OCI-LY1 (cell line): ENCODE results near the gene KLHL29.

ENCODE experiments used
- H2AFZ ChIP-seq: fragments of 200-600 bp; sonication (generic), shearing (Covaris generic); 2 replicates; pipeline ENCODE4 v1.6.0; 2014; ENCODE audit warnings: antibody characterized with exemption, mild to moderate bottlenecking, low read length
- H3F3A ChIP-seq: fragments of 200-600 bp; sonication (generic), shearing (Covaris generic); 2 replicates; pipeline ENCODE4 v1.6.0; 2014; ENCODE audit warnings: mild to moderate bottlenecking, antibody characterized with exemption, low read length, moderate library complexity; ENCODE audit not compliant: insufficient read depth
- H3K27ac ChIP-seq: fragments of 200-600 bp; sonication (generic); 2 replicates; pipeline ENCODE4 v1.5.1; 2014; ENCODE audit warnings: low read length, mixed run types, mild to moderate bottlenecking, low read depth; ENCODE audit not compliant: poor library complexity, severe bottlenecking
- H3K27me3 ChIP-seq: fragments of 200-600 bp; sonication (generic); 2 replicates; pipeline ENCODE4 v1.6.0; 2014; ENCODE audit warnings: antibody characterized with exemption, mild to moderate bottlenecking, low read length, moderate library complexity; ENCODE audit not compliant: insufficient read depth
- H3K36me3 ChIP-seq: fragments of 200-600 bp; sonication (generic); 2 replicates; pipeline ENCODE4 v1.6.1; 2014; ENCODE audit warnings: mild to moderate bottlenecking, antibody characterized with exemption, low read length, moderate library complexity, mixed read lengths; ENCODE audit not compliant: insufficient read depth
- H3K4me1 ChIP-seq: fragments of 200-600 bp; sonication (generic); 2 replicates; pipeline ENCODE4 v1.5.1; 2014; ENCODE audit warnings: mild to moderate bottlenecking, low read length, moderate library complexity; ENCODE audit not compliant: insufficient read depth, severe bottlenecking
- H3K4me2 ChIP-seq: fragments of 200-600 bp; sonication (generic), shearing (Covaris generic); 2 replicates; pipeline ENCODE4 v1.6.1; 2014; ENCODE audit warnings: low read length
- H3K4me3 ChIP-seq: fragments of 200-600 bp; sonication (generic); 2 replicates; pipeline ENCODE4 v1.5.1; 2014; ENCODE audit warnings: low read length, low read depth, mild to moderate bottlenecking, mixed read lengths; ENCODE audit not compliant: poor library complexity, severe bottlenecking
- H3K79me2 ChIP-seq: fragments of 200-600 bp; shearing (Covaris generic); 2 replicates; pipeline ENCODE4 v1.6.1; 2016; ENCODE audit warnings: mixed run types, low read length, mixed read lengths; ENCODE audit not compliant: insufficient read depth
- H3K9ac ChIP-seq: fragments of 200-600 bp; sonication (generic), shearing (Covaris generic); 2 replicates; pipeline ENCODE4 v1.6.1; 2014; ENCODE audit warnings: mild to moderate bottlenecking, low read length, mixed read lengths
- H3K9me2 ChIP-seq: fragments of 200-600 bp; sonication (generic), shearing (Covaris generic); 2 replicates; pipeline ENCODE4 v1.6.1; 2014; ENCODE audit warnings: low read depth, mild to moderate bottlenecking, low read length, mixed read lengths
- H3K9me3 ChIP-seq: fragments of 200-600 bp; shearing (Covaris generic); 2 replicates; pipeline ENCODE4 v1.6.1; 2014; ENCODE audit warnings: low read length, mixed read lengths
- H4K20me1 ChIP-seq: fragments of 200-600 bp; sonication (generic), shearing (Covaris generic); 2 replicates; pipeline ENCODE4 v1.6.0; 2016; ENCODE audit warnings: mild to moderate bottlenecking, low read length; ENCODE audit not compliant: insufficient read depth
- CTCF ChIP-seq: fragments of 200-600 bp; sonication (generic), shearing (Covaris generic); IDR thresholded peaks from 2 replicates; pipeline ENCODE4 v1.5.1; 2017; ENCODE audit warnings: mild to moderate bottlenecking, antibody characterized with exemption, low read length, moderate library complexity, mixed read lengths
- EZH2 ChIP-seq: fragments of 200-600 bp; sonication (generic), shearing (Covaris generic); IDR thresholded peaks from 2 replicates; pipeline ENCODE4 v1.8.0; 2017; ENCODE audit warnings: borderline replicate concordance, mixed run types, mild to moderate bottlenecking, antibody characterized with exemption, low read length, moderate library complexity, mixed read lengths

Gene KLHL29

DNA sequence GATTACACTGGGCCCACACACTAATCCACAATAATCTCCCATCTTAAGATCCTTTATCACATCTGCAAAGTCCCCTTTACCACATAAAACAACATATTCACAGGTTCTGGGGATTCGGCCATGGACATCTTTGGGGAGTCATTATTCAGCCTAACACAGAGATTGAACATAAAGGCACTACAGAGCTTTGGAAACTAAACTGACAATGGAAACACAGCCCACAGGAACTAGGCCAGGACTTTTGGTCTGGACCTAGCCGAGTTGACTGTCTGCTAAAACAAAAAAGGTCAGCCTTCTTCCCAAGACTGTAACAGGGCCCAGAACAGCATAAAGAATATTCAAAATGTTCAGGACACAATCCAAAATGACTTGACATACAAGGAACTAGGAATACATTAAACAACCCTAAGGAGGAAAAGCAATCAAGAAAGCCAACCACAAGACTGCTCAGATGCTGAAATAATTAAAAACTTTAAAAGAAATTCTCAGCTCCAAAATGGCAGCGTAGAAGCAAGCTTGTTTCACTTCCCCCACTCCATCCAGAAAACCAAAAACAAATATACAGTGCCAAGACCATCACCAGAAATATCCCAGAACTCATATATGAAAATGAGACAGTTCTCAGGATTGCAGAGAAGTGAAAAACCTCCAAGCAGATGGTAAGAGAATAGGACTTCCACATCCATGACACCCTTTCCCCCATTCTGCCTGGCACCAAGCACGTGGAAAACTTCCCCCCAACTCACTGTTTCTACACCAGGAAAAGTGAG lies 334.1 kb downstream of the KLHL29 start:
- H3K4me2 ChIP-seq, result no peak overlapping the region
- H3K9ac ChIP-seq, result no peak overlapping the region
- no peak overlapping the region for H2AFZ ChIP-seq
- no peaks in the 10 kb centered on the region for H4K20me1 ChIP-seq
- H3K27ac ChIP-seq, result no peak overlapping the region
- H3K9me3 ChIP-seq, result peaks cover 6% of the 10 kb centered on the region; the same call in 1 of the 2 replicates
- no peaks in the 10 kb centered on the region for H3K4me1 ChIP-seq
- no peaks in the 10 kb centered on the region for H3F3A ChIP-seq
- no peaks in the 10 kb centered on the region; the same call in 1 of the 2 replicates for H3K36me3 ChIP-seq
- no peaks in the 10 kb centered on the region for H3K79me2 ChIP-seq
- no peak overlapping the region for H3K4me3 ChIP-seq
- H3K9me2 ChIP-seq, result no peaks in the 10 kb centered on the region
- TF ChIP-seq CTCF, result no peak
- TF ChIP-seq EZH2, result no peak
- no peaks in the 10 kb centered on the region for H3K27me3 ChIP-seq

DNA sequence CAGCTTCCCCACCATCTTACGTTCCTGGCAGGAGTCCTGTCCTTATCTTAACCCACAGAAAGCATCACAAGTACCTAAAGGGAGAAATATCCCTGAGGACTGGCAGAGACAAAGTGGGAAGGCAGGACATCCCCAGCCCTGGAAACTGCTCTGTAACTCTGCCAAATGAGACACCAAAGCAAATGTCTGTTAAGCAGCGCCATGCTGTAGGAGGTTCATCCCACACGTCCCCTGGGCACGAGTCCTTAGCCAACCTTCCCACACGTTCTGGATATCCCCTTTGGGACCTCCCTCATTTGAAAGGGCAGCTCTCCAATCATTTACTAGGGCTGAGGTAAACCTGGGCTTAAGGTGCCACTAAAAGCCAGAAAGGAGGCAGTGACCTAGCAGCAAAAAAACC lies 334.7 kb downstream of the KLHL29 start:
- TF ChIP-seq CTCF (no peak), EZH2 (no peak)
- H3K27ac ChIP-seq, result no peak overlapping the region
- no peaks in the 10 kb centered on the region for H3K4me1 ChIP-seq
- H4K20me1 ChIP-seq, result no peaks in the 10 kb centered on the region
- H3K4me2 ChIP-seq, result no peak overlapping the region
- H2AFZ ChIP-seq, result no peak overlapping the region
- no peak overlapping the region for H3K9ac ChIP-seq
- no peaks in the 10 kb centered on the region for H3K9me2 ChIP-seq
- no peak overlapping the region for H3K4me3 ChIP-seq
- H3K27me3 ChIP-seq, result no peaks in the 10 kb centered on the region
- no peaks in the 10 kb centered on the region for H3K79me2 ChIP-seq
- no peaks in the 10 kb centered on the region for H3F3A ChIP-seq
- H3K9me3 ChIP-seq, result peaks cover 6% of the 10 kb centered on the region; the same call in 1 of the 2 replicates
- H3K36me3 ChIP-seq, result no peaks in the 10 kb centered on the region; the same call in 1 of the 2 replicates

DNA sequence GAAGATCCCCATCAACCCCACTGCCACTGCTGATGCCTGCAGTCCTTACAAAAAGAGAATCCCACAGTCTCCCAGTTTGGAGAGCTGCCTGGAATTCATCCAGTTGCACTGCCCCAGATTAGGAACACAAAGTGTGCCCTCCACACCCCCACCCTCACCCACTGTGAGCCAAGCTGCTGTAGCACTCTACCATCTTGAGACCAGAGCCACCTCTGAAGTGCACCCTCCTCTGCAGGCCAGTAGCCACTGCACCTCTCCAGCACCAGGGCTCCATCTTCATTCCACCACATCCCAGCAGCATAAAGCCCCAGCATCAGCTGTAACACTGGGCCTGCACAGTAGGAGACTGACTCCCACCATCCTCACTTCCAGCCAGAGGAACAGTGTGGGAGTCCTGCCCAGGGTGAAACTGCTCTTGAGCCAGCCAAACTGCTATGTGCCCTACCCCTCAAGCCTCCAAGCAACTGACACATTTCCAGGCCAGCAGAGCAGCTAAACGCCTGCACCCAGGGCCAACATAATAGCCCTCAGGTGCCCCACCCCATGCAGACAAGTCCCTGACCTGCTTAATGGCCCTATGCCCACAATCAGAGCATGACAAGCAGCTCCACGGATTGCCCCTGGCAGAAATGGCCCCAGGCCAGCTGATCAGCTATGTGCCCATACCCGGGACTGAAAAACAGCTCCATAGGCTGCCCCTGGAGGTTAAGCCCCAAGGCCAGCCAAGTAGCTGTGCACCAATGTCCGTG lies 335.9 kb downstream of the KLHL29 start:
- TF ChIP-seq EZH2, result no peak
- TF ChIP-seq CTCF, result no peak
- no peaks in the 10 kb centered on the region for H3K4me1 ChIP-seq
- H2AFZ ChIP-seq, result no peak overlapping the region
- H3K27ac ChIP-seq, result no peak overlapping the region
- no peak overlapping the region for H3K9ac ChIP-seq
- no peaks in the 10 kb centered on the region for H3K9me2 ChIP-seq
- H3K79me2 ChIP-seq, result no peaks in the 10 kb centered on the region
- no peaks in the 10 kb centered on the region for H3F3A ChIP-seq
- no peaks in the 10 kb centered on the region; the same call in 1 of the 2 replicates for H3K36me3 ChIP-seq
- no peaks in the 10 kb centered on the region for H3K27me3 ChIP-seq
- no peak overlapping the region for H3K4me2 ChIP-seq
- H3K9me3 ChIP-seq, result peaks cover 6% of the 10 kb centered on the region; the same call in 1 of the 2 replicates
- no peaks in the 10 kb centered on the region for H4K20me1 ChIP-seq
- no peak overlapping the region for H3K4me3 ChIP-seq
